Endometrial microvascular endothelial cells (primary cell): ENCODE data around the gene MUC5AC. TPM values are rescaled to one million over a fixed set of nuclear protein-coding genes. Genes with fewer than 3 reads are reported as not detected.
"Not testable (repeated sequence)": the region's sequence is repeated elsewhere in the genome, so short reads cannot be mapped to it uniquely, and the experiment has no call there.

Source experiments
- in situ Hi-C: cut with HindIII; loops from 2 replicates; pipeline ENCODE4 v1.10.0; 2017; ENCODE audit warnings: low sequenced_read_pairs, low pct_unique_long_range_greater_than_20kb; ENCODE audit errors: inconsistent ontology term
- total RNA-seq: library from RNA; depleted of rRNA; stranded (reverse); fragments of >200 nt; gene quantifications from one replicate; pipeline ENCODE4 v1.2.3, GENCODE V29; 2015; ENCODE audit errors: inconsistent ontology term

MUC5AC gene
- total RNA-seq, 1 donor from 2014 or later, result not detected

- in situ Hi-C loops, result no loop called here
Observed at GRCh38 chr11:1138097-1138496, 19.7 kb upstream of the MUC5AC start.

- in situ Hi-C loops, result no loop called here
Observed at GRCh38 chr11:1139441-1140083, 18.2 kb upstream of the MUC5AC start.

- in situ Hi-C loops, result no loop called here
Observed at GRCh38 chr11:1140642-1141490, 16.9 kb upstream of the MUC5AC start.

GRCh38 chr11:1146365-1146764, 11.4 kb upstream of the MUC5AC start:
- in situ Hi-C loops, result no loop called here

GRCh38 chr11:1147792-1148191, 10.0 kb upstream of the MUC5AC start:
- in situ Hi-C loops, result no loop called here

GRCh38 chr11:1148752-1149180, 9.0 kb upstream of the MUC5AC start:
- in situ Hi-C loops, result no loop called here

GRCh38 chr11:1149545-1149944, 8.2 kb upstream of the MUC5AC start:
- in situ Hi-C loops, result no loop called here

- in situ Hi-C loops, result no loop called here
Observed at GRCh38 chr11:1150116-1150515, 7.6 kb upstream of the MUC5AC start.

- in situ Hi-C loops, result no loop called here
Observed at GRCh38 chr11:1150769-1151365, 6.9 kb upstream of the MUC5AC start.

- in situ Hi-C loops, result no loop called here
Observed at GRCh38 chr11:1151366-1152315, 6.1 kb upstream of the MUC5AC start.

GRCh38 chr11:1152316-1153104, 5.2 kb upstream of the MUC5AC start:
- in situ Hi-C loops, result no loop called here

- in situ Hi-C loops, result no loop called here
Observed at GRCh38 chr11:1153105-1153950, 4.4 kb upstream of the MUC5AC start.

GRCh38 chr11:1153951-1154493, 3.7 kb upstream of the MUC5AC start:
- in situ Hi-C loops, result no loop called here

GRCh38 chr11:1154656-1155055, 3.1 kb upstream of the MUC5AC start:
- in situ Hi-C loops, result not testable (repeated sequence)

- in situ Hi-C loops, result no loop called here
Observed at GRCh38 chr11:1155274-1155693, 2.5 kb upstream of the MUC5AC start.

- in situ Hi-C loops, result no loop called here
Observed at GRCh38 chr11:1156506-1157340, 1.0 kb upstream of the MUC5AC start.
